CD14-positive monocyte (primary cell): Measurements from ENCODE around the gene CFAP74. TPM values are rescaled to one million over a fixed set of nuclear protein-coding genes. Genes with fewer than 3 reads are reported as not detected.

ENCODE experiments used
- DNase-seq, 3 donors: peaks; one replicate each; pipeline ENCODE4 v3.0.0-alpha.2; 2011 to 2022
- H2AFZ ChIP-seq: 2 replicates; pipeline ENCODE4 v1.6.0; 2012; ENCODE audit warnings: mild to moderate bottlenecking, low read depth, low read length, inconsistent platforms; ENCODE audit not compliant: insufficient read depth, poor library complexity, severe bottlenecking
- H3K27ac ChIP-seq, 2 donors: 1 replicate in 1 of 2; 2 replicates in 1 of 2; pipeline ENCODE4 v1.5.1; 2012 to 2013; ENCODE audit warnings: low read length in 2 of 2, control low read depth in 1 of 2, inconsistent platforms in 1 of 2, low read depth in 1 of 2, mild to moderate bottlenecking in 1 of 2
- H3K27me3 ChIP-seq, 2 donors: one replicate each; pipeline versions ENCODE4 v1.6.0 to v1.6.1; 2011 to 2013; ENCODE audit warnings: low read length in 2 of 2; ENCODE audit not compliant: control insufficient read depth in 2 of 2, insufficient read depth in 2 of 2
- H3K36me3 ChIP-seq, 2 donors: replicated peaks in 1 of 2; 1 replicate in 1 of 2; 2 replicates in 1 of 2; pipeline versions ENCODE4 v1.5.1 to v1.6.1; 2012 to 2013; ENCODE audit warnings: low read length in 2 of 2, control low read depth in 1 of 2, inconsistent platforms in 1 of 2, mild to moderate bottlenecking in 1 of 2; ENCODE audit not compliant: insufficient read depth in 2 of 2, control insufficient read depth in 1 of 2
- H3K4me1 ChIP-seq, 2 donors: 1 replicate in 1 of 2; 2 replicates in 1 of 2; pipeline versions ENCODE4 v1.5.1 to v1.6.1; 2012 to 2013; ENCODE audit warnings: low read length in 2 of 2, control low read depth in 1 of 2, inconsistent platforms in 1 of 2, mild to moderate bottlenecking in 1 of 2, moderate library complexity in 1 of 2; ENCODE audit not compliant: insufficient read depth in 2 of 2, control insufficient read depth in 1 of 2
- H3K4me2 ChIP-seq: replicated peaks from 2 replicates; pipeline ENCODE3; 2012; ENCODE audit warnings: low read length, moderate library complexity, mild to moderate bottlenecking; ENCODE audit not compliant: poor library complexity, severe bottlenecking; ENCODE audit errors: extremely low read depth
- H3K4me3 ChIP-seq, 3 experiments: fragments of 200-600 bp in 1 of 3; sonication (generic) in 1 of 3; replicated peaks in 1 of 3; 1 replicate in 2 of 3; 2 replicates in 1 of 3; pipeline ENCODE4 v1.5.1; 2011 to 2013; ENCODE audit warnings: low read length in 3 of 3, mild to moderate bottlenecking in 3 of 3, control low read depth in 2 of 3, low read depth in 2 of 3, inconsistent platforms in 1 of 3, moderate library complexity in 1 of 3
- H3K79me2 ChIP-seq: 2 replicates; pipeline ENCODE4 v1.6.0; 2012; ENCODE audit warnings: mild to moderate bottlenecking, control low read depth, inconsistent platforms, low read length, moderate library complexity; ENCODE audit not compliant: insufficient read depth
- H3K9ac ChIP-seq: 2 replicates; pipeline ENCODE4 v1.6.0; 2017; ENCODE audit warnings: low read length, mild to moderate bottlenecking; ENCODE audit not compliant: insufficient read depth, poor library complexity, severe bottlenecking
- H3K9me3 ChIP-seq, 2 donors: replicated peaks in 1 of 2; 1 replicate in 1 of 2; 2 replicates in 1 of 2; pipeline versions ENCODE4 v1.5.1 to v1.6.1; 2012 to 2013; ENCODE audit warnings: low read length in 2 of 2, control low read depth in 1 of 2; ENCODE audit not compliant: control insufficient read depth in 1 of 2, insufficient read depth in 1 of 2
- H4K20me1 ChIP-seq: 2 replicates; pipeline ENCODE4 v1.6.0; 2012; ENCODE audit warnings: mild to moderate bottlenecking, low read length, control low read depth, moderate library complexity; ENCODE audit not compliant: insufficient read depth
- H3K27ac Mint-ChIP-seq, 7 donors: one replicate each; pipeline ENCODE4 v1.8.0; 2020; ENCODE audit warnings: mild to moderate bottlenecking in 7 of 7, mixed read lengths in 7 of 7, moderate library complexity in 6 of 7, inconsistent platforms in 2 of 7
- H3K27me3 Mint-ChIP-seq, 3 donors: one replicate each; pipeline ENCODE4 v1.8.0; 2021 to 2022; ENCODE audit warnings: low read depth in 3 of 3, mild to moderate bottlenecking in 3 of 3, mixed read lengths in 3 of 3, moderate library complexity in 3 of 3, inconsistent platforms in 1 of 3
- H3K36me3 Mint-ChIP-seq, 2 donors: one replicate each; pipeline ENCODE4 v1.8.0; 2020; ENCODE audit warnings: mixed read lengths in 2 of 2, inconsistent platforms in 1 of 2, mild to moderate bottlenecking in 1 of 2
- H3K4me1 Mint-ChIP-seq: one replicate; pipeline ENCODE4 v1.8.0; 2020; ENCODE audit warnings: mild to moderate bottlenecking, mixed read lengths
- H3K4me3 Mint-ChIP-seq, 2 donors: one replicate each; pipeline ENCODE4 v1.8.0; 2020; ENCODE audit warnings: mild to moderate bottlenecking in 2 of 2, mixed read lengths in 2 of 2, moderate library complexity in 1 of 2
- H3K9me3 Mint-ChIP-seq, 7 donors: one replicate each; pipeline ENCODE4 v1.8.0; 2020 to 2022; ENCODE audit warnings: mixed read lengths in 7 of 7, mild to moderate bottlenecking in 6 of 7, moderate library complexity in 6 of 7, inconsistent platforms in 2 of 7
- CTCF ChIP-seq: fragments of 200-600 bp; IDR thresholded peaks from one replicate; pipeline ENCODE4 v1.8.0; 2022; ENCODE audit warnings: antibody characterized with exemption, mild to moderate bottlenecking
- WGBS: methylation state at CpG from one replicate; pipeline ENCODE4 v1.1.5; 2013; ENCODE audit warnings: missing lambda C conversion rate; ENCODE audit not compliant: insufficient coverage; 5-methylcytosine and 5-hydroxymethylcytosine counted together
- intact Hi-C, 2 donors: fragments of 100-400 bp; cut with micrococcal nuclease; formaldehyde crosslinking; loops; one replicate each; pipeline versions ENCODE4 v1.15.0 to v1.15.1; 2023
- polyA plus RNA-seq, 3 donors: library from polyadenylated mRNA; depleted of rRNA in 1 of 3; unstranded in 2 of 3; stranded (reverse) in 1 of 3; fragments of 300-500 nt in 2 of 3; fragments of >200 nt in 1 of 3; fragmentation: Illumina TruSeq in 2 of 3; gene quantifications; 1 replicate in 2 of 3; 2 replicates in 1 of 3; pipeline ENCODE4 v1.2.3, GENCODE V29; 2012 to 2021

The CFAP74 gene
- polyA plus RNA-seq, 3 donors: not detected

DNA sequence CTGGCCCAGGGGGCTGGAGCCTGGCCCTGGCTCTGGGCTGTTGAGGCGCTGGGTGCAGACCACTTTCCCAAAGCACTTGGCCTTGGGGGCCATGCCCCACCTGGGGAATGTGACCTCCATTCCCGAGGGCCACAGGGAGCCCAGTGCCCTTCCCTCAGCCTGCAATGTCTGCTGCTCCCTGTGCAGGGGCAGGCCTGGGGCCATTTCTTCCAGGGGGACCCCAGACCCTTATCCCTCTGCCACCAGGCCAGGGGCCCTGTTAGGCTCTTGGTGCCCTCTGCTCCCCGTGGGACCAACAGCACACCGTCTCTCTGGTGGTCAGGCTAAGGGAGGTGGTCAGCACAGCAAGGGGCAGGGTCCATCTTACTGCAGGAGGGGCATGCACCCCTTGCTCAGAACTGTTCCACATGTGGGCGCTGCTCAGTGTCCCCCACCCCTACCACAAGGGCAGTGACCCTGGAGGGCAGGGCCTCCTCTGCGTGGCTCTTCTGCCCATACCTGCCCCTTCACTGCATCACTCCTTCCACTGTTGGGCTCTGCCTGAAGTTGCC, 83.5 kb downstream of the CFAP74 start:
- Histone ChIP-seq H3K9ac (no peak overlapping the region), H3K4me2 (peak overlapping the region; percentile 84), H3K27ac (no peak overlapping the region), H2AFZ (peak overlapping the region; percentile 79), H3K79me2 (no peaks in the 10 kb centered on the region), H3K27me3 (peaks cover 0 to 14% of the 10 kb centered on the region in 2 donors), H3K9me3 (no peaks in the 10 kb centered on the region), H3K4me1 (peaks cover 13 to 19% of the 10 kb centered on the region in 2 donors), H4K20me1 (no peaks in the 10 kb centered on the region), H3K36me3 (no peaks in the 10 kb centered on the region), H3K4me3 (peak overlapping the region in 2 of 3 experiments; percentile 56 to 79)
- peaks cover 0 to 5% (median 0%) of the 10 kb centered on the region in 7 donors for H3K9me3 Mint-ChIP-seq
- DNase-seq: no peak
- H3K4me1 Mint-ChIP-seq: peaks cover 7% of the 10 kb centered on the region
- H3K36me3 Mint-ChIP-seq: no peaks in the 10 kb centered on the region
- intact Hi-C loops: loop anchor here in 1 of 2 donors (5.0 kb wide), 1 partner anchor 492 kb away; the partner anchor contains the start of gene PEX10
- H3K4me3 Mint-ChIP-seq: peak overlapping the region; percentile 78 to 89
- no peak for TF ChIP-seq CTCF
- peak overlapping the region in 1 of 7 donors; percentile 68 for H3K27ac Mint-ChIP-seq
- H3K27me3 Mint-ChIP-seq: peaks cover 2 to 18% (median 8%) of the 10 kb centered on the region in 3 donors
- 90% methylated on average over 6 of the region's 6 CpGs for WGBS

DNA sequence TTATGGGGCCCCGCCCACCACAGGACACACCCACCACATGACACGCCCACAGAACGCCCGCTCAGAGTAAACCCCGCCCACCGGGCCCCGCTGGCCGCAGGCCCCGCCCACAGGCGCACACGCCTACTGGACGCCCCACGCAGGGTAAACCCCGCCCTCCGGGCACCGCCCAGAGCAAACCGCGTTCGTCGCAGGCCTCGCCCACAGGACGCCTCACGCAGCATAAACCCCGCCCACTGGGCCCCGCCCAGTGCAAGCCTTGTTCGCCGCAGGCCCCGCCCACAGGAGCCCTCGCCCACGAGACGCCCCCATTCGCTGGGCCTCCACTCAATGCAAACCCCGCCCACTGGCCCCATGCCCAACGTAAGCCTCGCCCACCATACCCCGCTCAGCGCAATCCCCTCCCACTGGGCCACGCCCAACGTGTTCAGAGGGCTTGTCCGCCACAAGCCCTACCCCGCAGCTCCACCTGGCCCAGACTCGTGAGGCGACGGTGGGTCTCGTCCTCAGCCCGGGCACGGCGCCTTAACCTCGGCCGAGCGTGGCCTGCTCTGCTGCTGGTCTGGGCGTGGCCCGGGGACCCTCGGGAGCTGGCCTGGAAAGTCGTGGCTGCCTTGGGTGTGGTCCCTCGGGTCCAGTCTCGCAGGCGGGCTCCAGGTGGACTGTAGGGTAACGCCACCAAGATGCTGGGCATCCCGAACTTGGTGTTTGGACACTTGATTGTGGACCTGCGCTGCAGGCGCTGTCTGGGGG, 84.1 kb downstream of the CFAP74 start:
- Histone ChIP-seq H3K4me3 (peak overlapping the region; percentile 41 to 79 (median 56)), H3K36me3 (no peaks in the 10 kb centered on the region), H3K9ac (peak overlapping the region; percentile 51), H3K79me2 (no peaks in the 10 kb centered on the region), H2AFZ (peak overlapping the region; percentile 79), H3K4me2 (peak overlapping the region; percentile 84), H3K9me3 (no peaks in the 10 kb centered on the region), H3K27ac (peak overlapping the region in 1 of 2 donors; percentile 5), H3K27me3 (peaks cover 0 to 14% of the 10 kb centered on the region in 2 donors), H3K4me1 (peaks cover 13 to 19% of the 10 kb centered on the region in 2 donors), H4K20me1 (no peaks in the 10 kb centered on the region)
- Mint-ChIP-seq H3K27me3 (peaks cover 2 to 18% (median 12%) of the 10 kb centered on the region in 3 donors), H3K36me3 (no peaks in the 10 kb centered on the region), H3K27ac (peak overlapping the region in 5 of 7 donors; percentile 62 to 90 (median 75)), H3K4me3 (peak overlapping the region; percentile 78 to 89), H3K9me3 (peaks cover 0 to 5% (median 0%) of the 10 kb centered on the region in 7 donors), H3K4me1 (peaks cover 7% of the 10 kb centered on the region)
- 10% methylated on average over 58 of the region's 62 CpGs for WGBS
- DNase-seq: peak; percentile 99
- no peak for TF ChIP-seq CTCF
- intact Hi-C loops: loop anchor here (1.0 to 10.0 kb wide), 5 partner anchors 10 to 493 kb away; partner anchors contain the start of gene PEX10 (in 1 of the 2)
